Adipocyte (in vitro differentiated cells): ENCODE data around the gene SELPLG.
"Not testable (repeated sequence)": the region's sequence is repeated elsewhere in the genome, so short reads cannot be mapped to it uniquely, and the experiment has no call there.

Experiments used
- DNase-seq: peaks from one replicate; pipeline ENCODE4 v3.0.0-alpha.2; 2015; ENCODE audit warnings: low read depth
- H3K27me3 ChIP-seq: replicated peaks from 2 replicates; pipeline ENCODE4 v1.7.0; 2013; ENCODE audit warnings: mild to moderate bottlenecking, low read length, moderate library complexity; ENCODE audit not compliant: control insufficient read depth, insufficient read depth
- H3K36me3 ChIP-seq: 2 replicates; pipeline ENCODE4 v1.7.0; 2013; ENCODE audit warnings: low read length, mild to moderate bottlenecking, moderate library complexity; ENCODE audit not compliant: control insufficient read depth, insufficient read depth, severe bottlenecking
- H3K4me1 ChIP-seq: 2 replicates; pipeline ENCODE4 v1.7.0; 2013; ENCODE audit warnings: mild to moderate bottlenecking, low read length, moderate library complexity; ENCODE audit not compliant: control insufficient read depth, insufficient read depth
- H3K4me3 ChIP-seq: 2 replicates; pipeline ENCODE4 v1.7.0; 2013; ENCODE audit warnings: mild to moderate bottlenecking, low read length, moderate library complexity
- H3K9ac ChIP-seq: 2 replicates; pipeline ENCODE4 v1.7.0; 2013; ENCODE audit warnings: mild to moderate bottlenecking, low read length, moderate library complexity
- H3K9me3 ChIP-seq: 2 replicates; pipeline ENCODE4 v1.7.0; 2013; ENCODE audit warnings: mild to moderate bottlenecking, low read length, moderate library complexity; ENCODE audit not compliant: control insufficient read depth

SELPLG gene

GRCh38 chr12:108668063-108668462, 34.4 kb upstream of the SELPLG start:
- Histone ChIP-seq H3K9me3 (no peaks in the 10 kb centered on the region), H3K27me3 (no peaks in the 10 kb centered on the region), H3K36me3 (peaks cover 18% of the 10 kb centered on the region), H3K4me3 (peak overlapping the region; percentile 50), H3K9ac (peak overlapping the region; percentile 50), H3K4me1 (peaks cover 62% of the 10 kb centered on the region)
- no peak for DNase-seq

- no peak for DNase-seq
- Histone ChIP-seq H3K36me3 (peaks cover 11% of the 10 kb centered on the region), H3K4me1 (peaks cover 66% of the 10 kb centered on the region), H3K4me3 (no peak overlapping the region), H3K9me3 (no peaks in the 10 kb centered on the region), H3K9ac (peak overlapping the region; percentile 33), H3K27me3 (no peaks in the 10 kb centered on the region)
These were observed 33.7 kb upstream of the SELPLG start for GRCh38 chr12:108667349-108667748.

DNA sequence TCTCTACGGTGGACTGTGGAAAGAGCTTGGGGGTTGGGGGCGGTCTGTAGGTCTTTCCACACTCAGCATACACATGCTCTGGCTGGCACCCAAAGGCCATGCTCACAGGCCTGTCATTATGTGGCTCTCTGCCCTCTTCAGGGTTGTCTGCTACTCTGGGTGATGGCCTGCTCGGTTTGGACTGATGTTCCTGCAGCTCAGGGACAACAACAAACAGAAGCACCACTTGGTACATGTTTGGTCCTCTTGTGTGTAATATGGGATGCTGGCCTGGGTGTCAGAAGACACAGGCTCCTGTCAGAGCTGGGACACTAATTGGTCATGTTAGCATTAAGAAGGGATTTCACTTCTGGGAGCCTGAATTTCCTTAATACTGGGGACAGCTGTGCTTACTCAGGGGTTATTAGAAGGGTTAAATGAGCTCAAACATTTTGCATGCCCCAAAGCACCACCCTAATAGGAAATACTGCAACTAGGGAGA, 32.7 kb upstream of the SELPLG start:
- no peaks in the 10 kb centered on the region for H3K27me3 ChIP-seq
- peaks cover 10% of the 10 kb centered on the region for H3K36me3 ChIP-seq
- no peak overlapping the region for H3K4me3 ChIP-seq
- H3K9ac ChIP-seq, result peak overlapping the region; percentile 67
- no peaks in the 10 kb centered on the region for H3K9me3 ChIP-seq
- peaks cover 66% of the 10 kb centered on the region for H3K4me1 ChIP-seq
- DNase-seq, result peak; percentile 56

- H3K9me3 ChIP-seq, result no peaks in the 10 kb centered on the region
- peaks cover 70% of the 10 kb centered on the region for H3K4me1 ChIP-seq
- H3K4me3 ChIP-seq, result no peak overlapping the region
- peaks cover 13% of the 10 kb centered on the region for H3K36me3 ChIP-seq
- peak overlapping the region; percentile 67 for H3K9ac ChIP-seq
- no peaks in the 10 kb centered on the region for H3K27me3 ChIP-seq
- no peak for DNase-seq
These were observed 32.0 kb upstream of the SELPLG start for GRCh38 chr12:108665608-108666202.

- Histone ChIP-seq H3K4me3 (peak overlapping the region; percentile 67), H3K27me3 (no peaks in the 10 kb centered on the region), H3K36me3 (peaks cover 16% of the 10 kb centered on the region), H3K9ac (peak overlapping the region; percentile 80), H3K9me3 (no peaks in the 10 kb centered on the region), H3K4me1 (peaks cover 77% of the 10 kb centered on the region)
- peak; percentile 97 for DNase-seq
These were observed 30.9 kb upstream of the SELPLG start for GRCh38 chr12:108664338-108665258.

DNA sequence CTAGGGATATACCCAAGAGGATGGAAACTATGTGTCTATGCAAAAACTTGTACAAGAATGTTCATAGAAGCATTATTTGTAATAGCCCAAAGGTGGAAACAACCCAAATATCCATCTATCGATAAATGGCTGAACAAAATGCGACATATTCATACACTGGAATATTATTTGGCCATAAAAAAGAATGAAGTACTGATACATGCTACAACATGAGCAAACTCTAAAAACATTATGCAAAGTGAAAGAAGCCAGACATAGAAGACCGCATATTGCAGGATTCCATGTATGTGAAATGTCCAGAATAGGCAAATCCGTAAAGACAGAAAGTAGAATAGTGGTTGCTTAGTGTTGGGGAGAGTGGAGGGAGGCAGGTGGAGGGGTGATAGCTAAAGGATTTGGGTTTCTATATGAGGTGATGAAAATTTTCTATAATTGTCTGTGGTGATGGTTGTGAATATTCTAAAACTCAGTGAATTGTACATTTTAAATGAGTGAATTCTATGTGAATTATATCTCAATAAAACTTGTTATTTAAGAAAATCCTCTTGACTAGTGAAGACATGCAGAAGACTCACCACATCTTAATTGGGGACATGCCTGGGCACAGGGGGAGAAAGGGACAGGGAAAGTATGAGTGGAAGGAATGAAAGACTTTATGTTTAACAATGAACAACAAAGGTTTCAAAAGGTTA, 29.8 kb upstream of the SELPLG start:
- H3K9ac ChIP-seq, result peak overlapping the region; percentile 80
- no peaks in the 10 kb centered on the region for H3K9me3 ChIP-seq
- H3K36me3 ChIP-seq, result peaks cover 26% of the 10 kb centered on the region
- no peaks in the 10 kb centered on the region for H3K27me3 ChIP-seq
- H3K4me3 ChIP-seq, result no peak overlapping the region
- no peak for DNase-seq
- H3K4me1 ChIP-seq, result peaks cover 69% of the 10 kb centered on the region

DNA sequence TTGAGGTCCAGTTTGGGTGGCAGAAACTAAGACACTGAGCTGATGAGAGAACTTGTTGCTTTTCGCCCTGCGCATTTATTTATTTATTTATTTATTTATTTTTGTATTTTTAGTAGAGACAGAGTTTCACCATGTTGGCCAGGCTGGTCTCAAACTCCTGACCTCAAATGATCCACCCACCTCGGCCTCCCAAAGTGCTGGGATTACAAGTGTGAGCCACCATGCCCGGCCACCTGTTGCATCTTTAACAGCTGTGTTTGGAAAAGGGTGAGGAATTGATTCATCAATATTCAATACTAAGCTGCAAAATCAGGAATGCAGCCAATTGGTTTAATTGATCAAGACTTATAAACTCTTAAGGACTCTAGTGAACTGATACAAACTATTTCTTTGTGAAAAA, 24.4 kb upstream of the SELPLG start:
- DNase-seq, H3K9ac ChIP-seq, H3K9me3 ChIP-seq, H3K4me3 ChIP-seq, H3K27me3 ChIP-seq: not testable (repeated sequence)
- peaks cover 65% of the 10 kb centered on the region for H3K36me3 ChIP-seq
- peaks cover 25% of the 10 kb centered on the region for H3K4me1 ChIP-seq

- H3K36me3 ChIP-seq, result peaks cover 74% of the 10 kb centered on the region
- H3K4me3 ChIP-seq, result no peak overlapping the region
- H3K9ac ChIP-seq, result no peak overlapping the region
- H3K27me3 ChIP-seq, result no peaks in the 10 kb centered on the region
- no peak for DNase-seq
- H3K9me3 ChIP-seq, result no peaks in the 10 kb centered on the region
- H3K4me1 ChIP-seq, result peaks cover 21% of the 10 kb centered on the region
These were observed 23.5 kb upstream of the SELPLG start for GRCh38 chr12:108657130-108657745.

- not testable (repeated sequence) for H3K27me3 ChIP-seq, H3K9ac ChIP-seq, H3K4me3 ChIP-seq, DNase-seq, H3K9me3 ChIP-seq
- Histone ChIP-seq H3K4me1 (peaks cover 21% of the 10 kb centered on the region), H3K36me3 (peaks cover 74% of the 10 kb centered on the region)
These were observed 22.6 kb upstream of the SELPLG start for GRCh38 chr12:108656247-108656646.

GRCh38 chr12:108655812-108656175, 22.1 kb upstream of the SELPLG start:
- not testable (repeated sequence) for H3K27me3 ChIP-seq, H3K4me3 ChIP-seq, H3K9ac ChIP-seq, DNase-seq, H3K9me3 ChIP-seq
- H3K36me3 ChIP-seq, result peaks cover 74% of the 10 kb centered on the region
- H3K4me1 ChIP-seq, result peaks cover 17% of the 10 kb centered on the region

DNA sequence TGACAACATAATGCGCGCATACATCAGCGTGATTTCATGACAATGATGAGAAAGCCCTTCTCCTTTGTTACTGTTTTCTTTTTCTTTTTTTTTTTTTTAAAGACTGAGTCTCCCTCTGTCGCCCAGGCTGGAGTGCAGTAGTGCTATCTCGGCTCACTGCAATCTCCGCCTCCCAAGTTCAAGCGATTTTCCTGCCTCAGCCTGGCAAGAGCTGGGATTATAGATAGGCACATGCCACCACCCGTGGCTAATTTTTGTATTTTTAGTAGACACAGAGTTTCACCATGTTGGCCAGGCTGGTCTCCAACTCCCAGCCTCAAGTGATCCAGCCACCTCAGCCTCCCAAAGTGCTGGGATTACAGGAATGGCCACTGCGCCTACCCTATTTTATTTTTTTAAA, 20.9 kb upstream of the SELPLG start:
- H3K36me3 ChIP-seq, result peaks cover 83% of the 10 kb centered on the region
- DNase-seq, H3K27me3 ChIP-seq: not testable (repeated sequence)

More for the DNA sequence above, 20.9 kb upstream of the SELPLG start:
- not testable (repeated sequence) for H3K4me3 ChIP-seq, H3K9me3 ChIP-seq, H3K9ac ChIP-seq
- H3K4me1 ChIP-seq, result peaks cover 16% of the 10 kb centered on the region
